ENCODE measurements around the gene NAPEPLD. TPM values are rescaled to one million over a fixed set of nuclear protein-coding genes. Genes with fewer than 3 reads are reported as not detected.

Gene NAPEPLD
- total RNA-seq = 10.9 and 11.3 TPM in 2 replicates

GRCh38 chr7:103148994-103149807, at the start of gene NAPEPLD:
Gene NAPEPLD, minus strand, starts transcription at chr7:103149099. Its CDS starts 20,323 bp downstream, at chr7:103128776.

GRCh38 chr7:103074519-103075336, 74.2 kb downstream of the NAPEPLD start, which contains the start of the genes ARMC10 and FBXL13:
Gene ARMC10, plus strand, starts transcription at chr7:103075140. Its CDS starts 133 bp downstream, at chr7:103075273.
Gene FBXL13, minus strand, starts transcription at chr7:103074796.

Other genes starting within 250 kb of the NAPEPLD start
- gene LRRC17, start 236.1 kb downstream of the NAPEPLD start, total RNA-seq = 4.4 and 6.8 TPM in 2 replicates
- gene FBXL13, start 74.3 kb downstream of the NAPEPLD start, total RNA-seq = 1.3 and 1.6 TPM in 2 replicates
- 40.8 and 44.1 TPM in 2 replicates for gene ARMC10, start 74.0 kb downstream of the NAPEPLD start, total RNA-seq
- 47.7 and 71.7 TPM in 2 replicates for gene PMPCB, start 148.3 kb upstream of the NAPEPLD start, total RNA-seq
- gene DNAJC2, start 195.7 kb upstream of the NAPEPLD start, total RNA-seq = 40.7 and 41.1 TPM in 2 replicates
- gene PSMC2, start 198.5 kb upstream of the NAPEPLD start, total RNA-seq = 242 and 282 TPM in 2 replicates